ENCODE measurements around the gene TLK2. TPM values are rescaled to one million over a fixed set of nuclear protein-coding genes. Genes with fewer than 3 reads are reported as not detected.

Gene TLK2
- total RNA-seq, 5 donors from 2014 or later (not counting 1 experiment from before 2014, with no cell fraction given) = 46.8 to 82.2 (median 54.7) TPM

DNA sequence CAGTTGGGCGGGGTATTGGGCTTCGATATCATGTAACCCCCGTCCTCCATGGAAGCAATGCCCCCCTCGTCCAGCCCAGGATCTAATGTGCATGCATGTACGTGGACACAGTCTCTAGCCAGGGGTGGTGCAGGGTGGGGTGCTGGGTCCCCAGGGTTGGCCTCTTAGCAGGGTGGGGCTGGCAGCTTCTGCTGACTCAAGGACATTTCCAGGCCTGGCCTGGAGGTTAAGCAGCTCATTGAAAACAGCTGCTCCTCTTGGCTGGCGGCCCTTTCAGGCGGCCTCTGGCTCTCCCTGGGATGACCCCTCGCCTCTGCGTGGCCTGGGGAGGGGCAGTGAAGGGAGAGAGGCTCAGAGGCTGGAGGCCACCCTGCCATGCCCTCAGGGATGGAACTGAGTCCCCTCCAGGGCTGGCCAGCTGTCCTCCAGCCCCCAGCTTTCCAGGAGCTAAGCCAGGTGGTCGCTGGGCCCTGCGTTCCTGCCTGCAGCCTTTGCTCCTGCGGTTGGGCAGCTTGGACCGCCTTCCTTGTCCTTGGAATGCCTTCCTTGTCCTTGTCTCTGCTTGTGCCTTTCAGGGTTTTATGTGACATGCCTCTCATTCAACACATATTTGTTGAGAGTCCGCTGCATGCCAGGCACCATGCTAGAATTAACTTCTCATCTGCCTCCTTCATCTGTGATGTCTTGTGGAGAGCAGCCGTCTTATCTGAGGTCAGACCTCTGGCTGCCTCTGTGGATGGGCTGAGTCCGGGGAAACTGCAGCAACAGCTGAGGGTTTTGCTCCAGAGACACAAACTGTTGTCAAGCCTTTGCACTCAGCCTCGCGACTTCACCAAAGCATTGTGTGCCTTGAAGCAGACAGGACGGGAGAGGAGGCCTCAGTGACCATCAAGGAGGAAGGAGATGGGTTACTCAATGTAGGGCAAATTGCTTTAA is 175.5 kb downstream of the TLK2 start:
- peak overlapping the region; percentile 80 to 95 (median 82) for H3K4me3 Mint-ChIP-seq
- H3K9me3 Mint-ChIP-seq = no peaks in the 10 kb centered on the region
- no peaks in the 10 kb centered on the region for H3K36me3 Mint-ChIP-seq
- Histone ChIP-seq H3K36me3 (ENCODE audit: control insufficient read depth in 2 of 2, extremely low read depth in 1 of 2, insufficient read depth in 1 of 2, low read length in 1 of 2) (no peaks in the 10 kb centered on the region), H3K9me3 (no peaks in the 10 kb centered on the region), H3K27ac (ENCODE audit: low read length) (no peak overlapping the region), H3K27me3 (replicated peaks in 1 of 2; ENCODE audit: control insufficient read depth in 2 of 2, extremely low read depth in 1 of 2, insufficient read depth in 2 of 2, low read length in 1 of 2) (peaks cover 0 to 39% of the 10 kb centered on the region in 2 experiments), H3K4me3 (ENCODE audit: control insufficient read depth in 1 of 2, extremely low read depth in 1 of 2, low read length in 1 of 2) (peak overlapping the region in 1 of 2 donors; percentile 62), H3K4me1 (ENCODE audit: control insufficient read depth in 1 of 2, extremely low read depth in 1 of 2, insufficient read depth in 2 of 2, low read length in 2 of 2) (peaks cover 7 to 22% of the 10 kb centered on the region in 2 experiments)
- ChIA-PET CTCF (no interaction called here), POLR2A (interaction anchor here in 1 of 2 donors (0.5 kb wide), 1 partner anchor 775 kb away, joined by 3 read pairs; no protein-coding TSS in a partner anchor)
- 74% methylated on average over 17 of the region's 19 CpGs for WGBS (ENCODE audit: insufficient coverage)
- H3K4me1 Mint-ChIP-seq = peaks cover 20 to 23% (median 22%) of the 10 kb centered on the region in 3 donors
- DNase-seq (no peak), ATAC-seq (replicated peaks in 1 of 4) (peak in 1 of 4 experiments; percentile 5)
- H3K27ac Mint-ChIP-seq = peak overlapping the region in 1 of 2 donors; percentile 46
- H3K27me3 Mint-ChIP-seq = peaks cover 0 to 3% of the 10 kb centered on the region in 2 donors

DNA sequence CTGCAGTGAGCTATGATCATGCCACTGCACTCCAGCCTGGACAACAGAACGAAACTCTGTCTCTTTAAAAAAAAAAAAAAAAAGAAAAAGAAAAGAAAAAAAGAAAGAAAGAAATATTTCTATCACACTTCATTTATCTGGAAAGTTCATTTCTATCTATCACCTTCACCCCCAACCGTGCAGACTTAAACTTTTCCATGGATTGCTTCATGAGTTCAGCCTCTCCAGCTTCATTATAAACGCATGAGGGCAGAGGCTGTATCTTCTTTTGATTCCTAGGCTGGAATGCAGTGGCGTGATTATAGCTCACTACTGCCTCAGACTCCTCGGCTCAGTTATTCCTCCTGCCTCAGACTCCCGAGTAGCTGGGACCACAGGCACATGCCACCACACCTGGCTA is 177.0 kb downstream of the TLK2 start:
- ChIA-PET POLR2A (interaction anchor here in 1 of 2 donors (0.7 kb wide), 1 partner anchor 18 kb away, joined by 7 read pairs; no protein-coding TSS in a partner anchor), CTCF (no interaction called here)
- H3K4me3 Mint-ChIP-seq = no peak overlapping the region
- no peak overlapping the region for H3K27ac Mint-ChIP-seq
- Histone ChIP-seq H3K36me3 (ENCODE audit: control insufficient read depth in 2 of 2, extremely low read depth in 1 of 2, insufficient read depth in 1 of 2, low read length in 1 of 2) (no peaks in the 10 kb centered on the region), H3K9me3 (no peaks in the 10 kb centered on the region), H3K27ac (ENCODE audit: low read length) (no peak overlapping the region), H3K4me1 (ENCODE audit: control insufficient read depth in 1 of 2, extremely low read depth in 1 of 2, insufficient read depth in 2 of 2, low read length in 2 of 2) (peaks cover 7 to 22% of the 10 kb centered on the region in 2 experiments), H3K27me3 (replicated peaks in 1 of 2; ENCODE audit: control insufficient read depth in 2 of 2, extremely low read depth in 1 of 2, insufficient read depth in 2 of 2, low read length in 1 of 2) (peaks cover 0 to 39% of the 10 kb centered on the region in 2 experiments), H3K4me3 (ENCODE audit: control insufficient read depth in 1 of 2, extremely low read depth in 1 of 2, low read length in 1 of 2) (no peak overlapping the region)
- peaks cover 20 to 23% (median 22%) of the 10 kb centered on the region in 3 donors for H3K4me1 Mint-ChIP-seq
- H3K36me3 Mint-ChIP-seq = peaks cover 2% of the 10 kb centered on the region
- DNase-seq (no peak), ATAC-seq (replicated peaks in 1 of 4) (no peak)
- 94% methylated on average over 3 of the region's 6 CpGs for WGBS (ENCODE audit: insufficient coverage)
- H3K27me3 Mint-ChIP-seq = peaks cover 0 to 3% of the 10 kb centered on the region in 2 donors
- peaks cover 3 to 8% (median 3%) of the 10 kb centered on the region in 3 donors for H3K9me3 Mint-ChIP-seq

DNA sequence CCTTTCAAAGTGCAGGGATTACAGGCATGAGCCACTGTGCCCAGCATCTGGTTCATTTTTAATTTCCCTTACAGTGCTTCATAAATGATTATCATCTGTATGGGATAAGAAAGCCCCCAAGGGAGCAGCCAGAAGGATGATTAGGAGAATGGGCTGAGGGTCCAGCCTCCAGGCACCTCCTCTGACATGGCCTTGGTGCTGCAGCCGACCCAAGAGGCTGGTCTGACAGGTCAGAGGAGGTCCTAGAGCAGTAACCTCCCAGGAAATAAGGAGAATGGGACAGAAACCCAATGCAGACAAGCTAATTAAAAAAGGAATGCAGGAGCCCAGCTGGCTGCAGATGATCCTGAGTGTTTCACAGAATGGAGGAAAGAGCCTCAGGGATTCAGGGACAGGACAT is 177.8 kb downstream of the TLK2 start:
- H3K4me1 Mint-ChIP-seq = peaks cover 20 to 23% (median 22%) of the 10 kb centered on the region in 3 donors
- H3K27me3 Mint-ChIP-seq = peaks cover 0 to 3% of the 10 kb centered on the region in 2 donors
- no peak overlapping the region for H3K4me3 Mint-ChIP-seq
- no peak overlapping the region for H3K27ac Mint-ChIP-seq
- ChIA-PET CTCF (no interaction called here), POLR2A (no interaction called here)
- peaks cover 0 to 39% of the 10 kb centered on the region in 2 experiments for H3K27me3 ChIP-seq (replicated peaks in 1 of 2; ENCODE audit: control insufficient read depth in 2 of 2, extremely low read depth in 1 of 2, insufficient read depth in 2 of 2, low read length in 1 of 2)
- peaks cover 7 to 22% of the 10 kb centered on the region in 2 experiments for H3K4me1 ChIP-seq (ENCODE audit: control insufficient read depth in 1 of 2, extremely low read depth in 1 of 2, insufficient read depth in 2 of 2, low read length in 2 of 2)
- ATAC-seq (replicated peaks in 1 of 4) (no peak), DNase-seq (no peak)
- no peak overlapping the region for H3K4me3 ChIP-seq (ENCODE audit: control insufficient read depth in 1 of 2, extremely low read depth in 1 of 2, low read length in 1 of 2)
- H3K27ac ChIP-seq (ENCODE audit: low read length) = no peak overlapping the region
- 80% methylated on average over 1 of the region's 1 CpG for WGBS (ENCODE audit: insufficient coverage)
- H3K36me3 Mint-ChIP-seq = peaks cover 7% of the 10 kb centered on the region
- peaks cover 8 to 14% (median 11%) of the 10 kb centered on the region in 3 donors for H3K9me3 Mint-ChIP-seq
- H3K36me3 ChIP-seq (ENCODE audit: control insufficient read depth in 2 of 2, extremely low read depth in 1 of 2, insufficient read depth in 1 of 2, low read length in 1 of 2) = no peaks in the 10 kb centered on the region
- H3K9me3 ChIP-seq = no peaks in the 10 kb centered on the region

DNA sequence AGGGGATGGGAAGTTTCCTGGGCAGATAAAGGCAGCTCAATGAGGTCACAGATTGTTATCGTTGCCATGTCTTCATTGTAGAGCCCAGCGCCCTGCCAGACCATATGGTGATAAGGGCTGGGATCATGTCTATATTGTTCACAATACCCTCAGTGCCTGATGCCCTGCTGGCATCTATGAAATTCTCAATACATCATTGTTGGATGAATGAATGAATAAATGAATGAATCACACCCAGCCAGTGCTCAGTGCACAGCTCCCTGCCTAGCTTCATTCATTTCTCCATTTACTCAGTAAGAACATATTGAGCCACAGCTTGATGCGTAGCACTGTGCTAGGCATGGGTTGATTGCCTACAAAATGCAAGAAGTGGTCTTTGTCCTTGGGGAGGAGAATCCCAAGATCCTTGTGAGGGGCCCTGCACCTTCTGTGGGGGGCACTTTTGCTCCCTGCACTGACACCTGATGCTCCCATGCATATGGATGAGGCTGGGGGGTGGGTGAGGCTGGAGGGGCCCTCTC is 178.6 kb downstream of the TLK2 start:
- ChIA-PET CTCF (interaction anchor here in 1 of 2 donors (0.5 kb wide), 1 partner anchor 17 kb away, joined by 3 read pairs; no protein-coding TSS in a partner anchor), POLR2A (no interaction called here)
- no peaks in the 10 kb centered on the region for H3K9me3 ChIP-seq
- H3K36me3 ChIP-seq (ENCODE audit: control insufficient read depth in 2 of 2, extremely low read depth in 1 of 2, insufficient read depth in 1 of 2, low read length in 1 of 2) = no peaks in the 10 kb centered on the region
- no CpG with 5 or more reads among the region's 3 CpGs for WGBS (ENCODE audit: insufficient coverage)
- no peak for DNase-seq
- no peak overlapping the region for H3K27ac Mint-ChIP-seq
- peaks cover 8 to 15% (median 12%) of the 10 kb centered on the region in 3 donors for H3K9me3 Mint-ChIP-seq
- peaks cover 8% of the 10 kb centered on the region for H3K36me3 Mint-ChIP-seq
- H3K4me3 ChIP-seq (ENCODE audit: control insufficient read depth in 1 of 2, extremely low read depth in 1 of 2, low read length in 1 of 2) = no peak overlapping the region
- H3K4me1 ChIP-seq (ENCODE audit: control insufficient read depth in 1 of 2, extremely low read depth in 1 of 2, insufficient read depth in 2 of 2, low read length in 2 of 2) = peaks cover 7 to 19% of the 10 kb centered on the region in 2 experiments
- peaks cover 0 to 3% of the 10 kb centered on the region in 2 donors for H3K27me3 Mint-ChIP-seq
- H3K27me3 ChIP-seq (replicated peaks in 1 of 2; ENCODE audit: control insufficient read depth in 2 of 2, extremely low read depth in 1 of 2, insufficient read depth in 2 of 2, low read length in 1 of 2) = peaks cover 0 to 37% of the 10 kb centered on the region in 2 experiments
- no peak for ATAC-seq (replicated peaks in 1 of 4)
- no peak overlapping the region for H3K27ac ChIP-seq (ENCODE audit: low read length)
- H3K4me1 Mint-ChIP-seq = peaks cover 15 to 16% (median 16%) of the 10 kb centered on the region in 3 donors
- no peak overlapping the region for H3K4me3 Mint-ChIP-seq

DNA sequence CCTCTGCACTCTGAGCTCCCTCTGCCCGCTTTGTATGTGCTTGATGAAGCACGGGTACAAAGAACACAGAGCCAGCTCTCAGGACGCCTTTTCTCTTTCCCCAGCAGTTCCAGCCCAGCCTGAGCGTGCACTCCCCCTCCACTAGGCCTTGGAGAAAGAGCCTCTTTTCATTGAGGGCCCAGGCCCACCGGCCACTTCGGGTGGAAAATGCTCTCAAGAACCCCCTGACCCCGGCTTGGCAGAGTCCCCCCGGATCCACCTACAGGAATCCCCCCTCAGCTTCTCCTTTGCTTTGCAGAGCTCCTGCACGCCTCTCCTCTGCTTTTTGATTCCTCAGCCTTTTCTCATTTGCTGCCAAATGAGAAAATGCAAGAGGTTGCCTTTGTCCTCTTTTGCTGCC is 179.1 kb downstream of the TLK2 start:
- DNase-seq (no peak), ATAC-seq (replicated peaks in 1 of 4) (no peak)
- no peak overlapping the region for H3K27ac ChIP-seq (ENCODE audit: low read length)
- peaks cover 7 to 14% of the 10 kb centered on the region in 2 experiments for H3K4me1 ChIP-seq (ENCODE audit: control insufficient read depth in 1 of 2, extremely low read depth in 1 of 2, insufficient read depth in 2 of 2, low read length in 2 of 2)
- Mint-ChIP-seq H3K4me3 (no peak overlapping the region), H3K9me3 (peaks cover 8 to 15% (median 12%) of the 10 kb centered on the region in 3 donors), H3K27ac (no peak overlapping the region), H3K4me1 (peaks cover 11 to 13% (median 12%) of the 10 kb centered on the region in 3 donors), H3K36me3 (peaks cover 8% of the 10 kb centered on the region), H3K27me3 (peaks cover 0 to 3% of the 10 kb centered on the region in 2 donors)
- no peaks in the 10 kb centered on the region for H3K36me3 ChIP-seq (ENCODE audit: control insufficient read depth in 2 of 2, extremely low read depth in 1 of 2, insufficient read depth in 1 of 2, low read length in 1 of 2)
- no peak overlapping the region for H3K4me3 ChIP-seq (ENCODE audit: control insufficient read depth in 1 of 2, extremely low read depth in 1 of 2, low read length in 1 of 2)
- H3K27me3 ChIP-seq (replicated peaks in 1 of 2; ENCODE audit: control insufficient read depth in 2 of 2, extremely low read depth in 1 of 2, insufficient read depth in 2 of 2, low read length in 1 of 2) = peaks cover 0 to 32% of the 10 kb centered on the region in 2 experiments
- CTCF ChIA-PET = interaction anchor here in 1 of 2 donors (0.6 kb wide), 1 partner anchor 597 kb away, joined by 3 read pairs; no protein-coding TSS in a partner anchor
- no peaks in the 10 kb centered on the region for H3K9me3 ChIP-seq
- POLR2A ChIA-PET = interaction anchor here in 1 of 2 donors (0.6 kb wide), 1 partner anchor 345 kb away, joined by 3 read pairs; no protein-coding TSS in a partner anchor
- WGBS (ENCODE audit: insufficient coverage) = 88% methylated on average over 5 of the region's 9 CpGs

All from T-cell (primary cell).